Placental epithelial cell (primary cell): Measurements from ENCODE around the gene SETD7. TPM values are rescaled to one million over a fixed set of nuclear protein-coding genes. Genes with fewer than 3 reads are reported as not detected.

Experiments used
- total RNA-seq: library from RNA; depleted of rRNA; stranded (reverse); fragments of >200 nt; gene quantifications from 2 replicates; pipeline ENCODE4 v1.2.3, GENCODE V29; 2012

SETD7 gene
- 55.7 and 56.1 TPM in 2 replicates for total RNA-seq

GRCh38 chr4:139556071-139556723 lies at the start of gene SETD7:
TSS of gene SETD7 (minus strand) at chr4:139556219. CDS start at chr4:139556137, 82 bp downstream.

GRCh38 chr4:139454111-139455045 lies 101.6 kb downstream of the SETD7 start, which contains the start of gene RAB33B:
TSS of gene RAB33B (plus strand) at chr4:139454121. CDS start at chr4:139454196, 75 bp downstream.

Other genes with a start within 250 kb of the SETD7 start
- gene RAB33B, start 102.1 kb downstream of the SETD7 start, total RNA-seq = 12.1 and 12.6 TPM in 2 replicates
- gene MGST2, start 109.6 kb upstream of the SETD7 start, total RNA-seq = 18.1 and 22.6 TPM in 2 replicates